Testis (tissue), 2 donors: ENCODE measurements around the gene LILRB1.

Experiments
- POLR2A ChIP-seq: fragments of 450-650 bp; IDR thresholded peaks from one replicate; pipeline ENCODE4 v1.6.1; 2017; ENCODE audit warnings: antibody characterized with exemption, mild to moderate bottlenecking, moderate library complexity
- TF ChIP-seq, protein P1 (sequence below), 3 experiments: fragments of 450-650 bp in 2 of 3; fragments of 200-600 bp in 1 of 3; sonication (generic) in 1 of 3; IDR thresholded peaks; one replicate each; pipeline ENCODE4 v1.5.1; 2016 to 2019; ENCODE audit warnings: antibody characterized with exemption in 3 of 3, mild to moderate bottlenecking in 2 of 3, moderate library complexity in 1 of 3

DNA sequence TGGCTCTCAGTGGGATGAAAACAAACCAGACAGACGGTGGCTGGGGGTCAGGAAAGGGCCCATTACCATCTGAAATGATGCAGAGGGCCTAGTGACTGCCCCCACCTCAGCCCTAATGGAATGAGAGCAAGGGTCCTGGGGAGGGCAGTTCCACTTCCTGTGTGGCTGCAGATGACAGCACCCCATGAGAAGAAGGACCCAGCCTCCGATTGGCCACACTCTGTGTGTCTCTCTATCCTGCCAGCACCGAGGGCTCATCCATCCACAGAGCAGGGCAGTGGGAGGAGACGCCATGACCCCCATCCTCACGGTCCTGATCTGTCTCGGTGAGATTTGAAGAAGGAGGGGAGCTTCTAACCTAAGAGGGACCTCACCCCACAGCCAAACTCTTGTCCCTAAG, 498 bp downstream of the LILRB1 start:
- TF ChIP-seq, protein P1, sequence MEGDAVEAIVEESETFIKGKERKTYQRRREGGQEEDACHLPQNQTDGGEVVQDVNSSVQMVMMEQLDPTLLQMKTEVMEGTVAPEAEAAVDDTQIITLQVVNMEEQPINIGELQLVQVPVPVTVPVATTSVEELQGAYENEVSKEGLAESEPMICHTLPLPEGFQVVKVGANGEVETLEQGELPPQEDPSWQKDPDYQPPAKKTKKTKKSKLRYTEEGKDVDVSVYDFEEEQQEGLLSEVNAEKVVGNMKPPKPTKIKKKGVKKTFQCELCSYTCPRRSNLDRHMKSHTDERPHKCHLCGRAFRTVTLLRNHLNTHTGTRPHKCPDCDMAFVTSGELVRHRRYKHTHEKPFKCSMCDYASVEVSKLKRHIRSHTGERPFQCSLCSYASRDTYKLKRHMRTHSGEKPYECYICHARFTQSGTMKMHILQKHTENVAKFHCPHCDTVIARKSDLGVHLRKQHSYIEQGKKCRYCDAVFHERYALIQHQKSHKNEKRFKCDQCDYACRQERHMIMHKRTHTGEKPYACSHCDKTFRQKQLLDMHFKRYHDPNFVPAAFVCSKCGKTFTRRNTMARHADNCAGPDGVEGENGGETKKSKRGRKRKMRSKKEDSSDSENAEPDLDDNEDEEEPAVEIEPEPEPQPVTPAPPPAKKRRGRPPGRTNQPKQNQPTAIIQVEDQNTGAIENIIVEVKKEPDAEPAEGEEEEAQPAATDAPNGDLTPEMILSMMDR (IDR thresholded peaks at IDR 0.05), result no peak
- TF ChIP-seq POLR2A, result no peak
